Measurements from ENCODE around the gene IPO9.
"Not testable (repeated sequence)": the region's sequence is repeated elsewhere in the genome, so short reads cannot be mapped to it uniquely, and the experiment has no call there.

Gene IPO9

GRCh38 chr1:201850053-201850397 lies 21.1 kb downstream of the IPO9 start:
- H3K79me2 ChIP-seq (ENCODE audit: insufficient read depth, low read length), result peaks cover 13% of the 10 kb centered on the region
- no peak overlapping the region for H3K4me2 ChIP-seq (ENCODE audit: low read length)
- no peak overlapping the region for H3K4me3 ChIP-seq (ENCODE audit: low read depth, low read length, poor library complexity, severe bottlenecking)
- 0 out of 2 replicates have a peak, but pooled peaks cover 3% of the 10 kb centered on the region for H4K20me1 ChIP-seq (ENCODE audit: insufficient read depth, low read length)
- H3F3A ChIP-seq (ENCODE audit: insufficient read depth, low read length), result no peaks in the 10 kb centered on the region
- H3K9ac ChIP-seq (ENCODE audit: low read length), result no peak overlapping the region
- H3K4me1 ChIP-seq (ENCODE audit: insufficient read depth, low read length, severe bottlenecking), result no peaks in the 10 kb centered on the region
- H3K27ac ChIP-seq (ENCODE audit: low read depth, low read length, poor library complexity, severe bottlenecking), result no peak overlapping the region
- H3K36me3 ChIP-seq (ENCODE audit: insufficient read depth, low read length), result peaks cover 79% of the 10 kb centered on the region
- TF ChIP-seq CTCF (IDR thresholded peaks at IDR 0.05; ENCODE audit: low read length) (no peak), EZH2 (IDR thresholded peaks at IDR 0.05; ENCODE audit: borderline replicate concordance, low read length) (no peak)
- no peaks in the 10 kb centered on the region for H3K9me3 ChIP-seq (ENCODE audit: low read length)
- no peaks in the 10 kb centered on the region for H3K27me3 ChIP-seq (ENCODE audit: insufficient read depth, low read length)
- no peak overlapping the region for H2AFZ ChIP-seq (ENCODE audit: low read length)
- no peaks in the 10 kb centered on the region for H3K9me2 ChIP-seq (ENCODE audit: low read depth, low read length)

GRCh38 chr1:201851949-201852348 lies 23.0 kb downstream of the IPO9 start:
- Histone ChIP-seq H3K27me3 (ENCODE audit: insufficient read depth, low read length) (no peaks in the 10 kb centered on the region), H2AFZ (ENCODE audit: low read length) (no peak overlapping the region), H3F3A (ENCODE audit: insufficient read depth, low read length) (no peaks in the 10 kb centered on the region), H3K9ac (ENCODE audit: low read length) (no peak overlapping the region), H3K4me3 (ENCODE audit: low read depth, low read length, poor library complexity, severe bottlenecking) (no peak overlapping the region), H3K36me3 (ENCODE audit: insufficient read depth, low read length) (peaks cover 96% of the 10 kb centered on the region), H3K79me2 (ENCODE audit: insufficient read depth, low read length) (no peaks in the 10 kb centered on the region; the same call in 1 of the 2 replicates), H3K4me2 (ENCODE audit: low read length) (no peak overlapping the region), H3K4me1 (ENCODE audit: insufficient read depth, low read length, severe bottlenecking) (no peaks in the 10 kb centered on the region), H3K9me2 (ENCODE audit: low read depth, low read length) (no peaks in the 10 kb centered on the region), H4K20me1 (ENCODE audit: insufficient read depth, low read length) (0 out of 2 replicates have a peak, but pooled peaks cover 3% of the 10 kb centered on the region), H3K9me3 (ENCODE audit: low read length) (no peaks in the 10 kb centered on the region), H3K27ac (ENCODE audit: low read depth, low read length, poor library complexity, severe bottlenecking) (no peak overlapping the region)
- TF ChIP-seq CTCF (IDR thresholded peaks at IDR 0.05; ENCODE audit: low read length) (no peak), EZH2 (IDR thresholded peaks at IDR 0.05; ENCODE audit: borderline replicate concordance, low read length) (no peak)

GRCh38 chr1:201856722-201857121 lies 27.8 kb downstream of the IPO9 start:
- H3K4me2 ChIP-seq (ENCODE audit: low read length); H3K79me2 ChIP-seq (ENCODE audit: insufficient read depth, low read length); H3K27me3 ChIP-seq (ENCODE audit: insufficient read depth, low read length); H4K20me1 ChIP-seq (ENCODE audit: insufficient read depth, low read length); H3K9me3 ChIP-seq (ENCODE audit: low read length); H3K9ac ChIP-seq (ENCODE audit: low read length); H2AFZ ChIP-seq (ENCODE audit: low read length); H3K4me1 ChIP-seq (ENCODE audit: insufficient read depth, low read length, severe bottlenecking); H3K4me3 ChIP-seq (ENCODE audit: low read depth, low read length, poor library complexity, severe bottlenecking); H3F3A ChIP-seq (ENCODE audit: insufficient read depth, low read length); H3K9me2 ChIP-seq (ENCODE audit: low read depth, low read length); H3K27ac ChIP-seq (ENCODE audit: low read depth, low read length, poor library complexity, severe bottlenecking): not testable (repeated sequence)
- H3K36me3 ChIP-seq (ENCODE audit: insufficient read depth, low read length), result peaks cover 93% of the 10 kb centered on the region

GRCh38 chr1:201859424-201859823 lies 30.5 kb downstream of the IPO9 start:
- peaks cover 93% of the 10 kb centered on the region for H3K36me3 ChIP-seq (ENCODE audit: insufficient read depth, low read length)

More at GRCh38 chr1:201859424-201859823, 30.5 kb downstream of the IPO9 start:
- H3K4me2 ChIP-seq (ENCODE audit: low read length), result no peak overlapping the region
- no peaks in the 10 kb centered on the region for H3K9me3 ChIP-seq (ENCODE audit: low read length)
- H4K20me1 ChIP-seq (ENCODE audit: insufficient read depth, low read length), result no peaks in the 10 kb centered on the region
- no peaks in the 10 kb centered on the region for H3K27me3 ChIP-seq (ENCODE audit: insufficient read depth, low read length)
- no peak overlapping the region for H2AFZ ChIP-seq (ENCODE audit: low read length)
- no peaks in the 10 kb centered on the region for H3K79me2 ChIP-seq (ENCODE audit: insufficient read depth, low read length)
- H3K4me3 ChIP-seq (ENCODE audit: low read depth, low read length, poor library complexity, severe bottlenecking), result no peak overlapping the region
- H3K27ac ChIP-seq (ENCODE audit: low read depth, low read length, poor library complexity, severe bottlenecking), result no peak overlapping the region
- H3K4me1 ChIP-seq (ENCODE audit: insufficient read depth, low read length, severe bottlenecking), result no peaks in the 10 kb centered on the region
- no peaks in the 10 kb centered on the region for H3F3A ChIP-seq (ENCODE audit: insufficient read depth, low read length)
- no peak overlapping the region for H3K9ac ChIP-seq (ENCODE audit: low read length)
- H3K9me2 ChIP-seq (ENCODE audit: low read depth, low read length), result no peaks in the 10 kb centered on the region
- TF ChIP-seq CTCF (IDR thresholded peaks at IDR 0.05; ENCODE audit: low read length) (no peak), EZH2 (IDR thresholded peaks at IDR 0.05; ENCODE audit: borderline replicate concordance, low read length) (no peak)
